GM18858 (cell line): ENCODE results near the gene MBD3L3.
"Not testable (repeated sequence)": the region's sequence is repeated elsewhere in the genome, so short reads cannot be mapped to it uniquely, and the experiment has no call there.

Experiments
- ATAC-seq: cut with Tn5 transposase; IDR thresholded peaks from one replicate; pipeline ENCODE4 v1.9.1; 2021; ENCODE audit not compliant: unreplicated experiment

The MBD3L3 gene

DNA sequence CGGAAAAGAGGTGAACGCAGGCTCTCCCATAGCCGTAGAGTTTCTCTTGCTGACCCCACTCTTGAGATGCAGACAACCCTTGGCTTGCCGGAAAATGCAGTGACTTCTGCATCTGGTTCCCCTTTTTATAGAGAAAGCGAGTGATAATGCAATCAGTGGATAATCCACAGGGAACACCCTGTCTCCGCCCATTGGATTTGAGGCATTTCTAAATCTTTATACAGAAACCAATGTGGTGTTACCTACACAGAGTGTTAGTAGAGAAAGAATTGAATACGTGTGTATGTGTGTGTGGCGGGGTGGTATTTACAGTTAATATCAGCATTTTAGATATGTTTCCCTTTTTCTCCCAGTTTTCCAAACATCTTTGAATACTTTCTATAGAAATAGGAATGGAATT, at the start of gene MBD3L3:
TSS of gene MBD3L3 (minus strand) at position 101 of the 400 bp plus-strand sequence. CDS start at position 30, 71 bp downstream.
- not testable (repeated sequence) for ATAC-seq

DNA sequence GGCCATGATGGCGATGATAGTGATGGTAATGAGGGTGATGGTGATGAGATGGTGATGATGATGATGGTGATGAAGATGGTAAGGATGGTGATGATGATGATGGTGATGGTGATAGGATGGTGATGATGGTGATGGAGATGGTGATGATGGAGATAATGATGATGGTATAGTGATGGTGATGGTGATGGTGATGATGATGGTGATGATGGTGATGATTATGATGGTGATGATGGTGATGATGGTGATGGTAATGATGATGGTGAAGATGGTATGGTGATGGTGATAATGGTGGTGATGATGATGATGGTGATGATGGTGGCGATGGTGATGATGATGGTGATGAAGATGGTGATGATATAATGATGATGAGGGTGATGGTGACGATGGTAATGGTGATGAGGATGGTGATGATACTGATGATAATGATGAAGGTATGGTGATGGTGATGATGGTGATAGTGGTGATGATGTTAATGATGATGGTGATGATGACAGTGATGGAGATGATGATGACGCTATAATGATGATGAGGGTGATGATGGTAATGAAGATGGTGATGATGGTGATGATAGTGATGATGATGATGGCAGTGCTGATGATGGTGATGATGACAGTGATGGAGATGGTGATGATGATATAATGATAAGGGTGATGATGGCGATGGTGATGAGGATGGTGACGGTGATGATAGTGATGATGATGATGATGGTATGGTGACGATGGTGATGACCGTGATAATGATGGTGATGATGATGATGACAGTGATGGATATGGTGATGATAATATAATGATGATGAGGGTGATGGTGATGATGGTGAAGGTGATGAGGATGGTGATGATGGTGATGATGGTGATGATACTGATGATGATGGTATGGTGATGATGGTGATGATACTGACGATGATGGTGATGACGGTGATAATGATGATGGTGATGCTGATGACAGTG, 48.5 kb upstream of the MBD3L3 start:
- ATAC-seq = no peak

GRCh38 chr19:7104747-7105447, 46.4 kb upstream of the MBD3L3 start:
- ATAC-seq = no peak

DNA sequence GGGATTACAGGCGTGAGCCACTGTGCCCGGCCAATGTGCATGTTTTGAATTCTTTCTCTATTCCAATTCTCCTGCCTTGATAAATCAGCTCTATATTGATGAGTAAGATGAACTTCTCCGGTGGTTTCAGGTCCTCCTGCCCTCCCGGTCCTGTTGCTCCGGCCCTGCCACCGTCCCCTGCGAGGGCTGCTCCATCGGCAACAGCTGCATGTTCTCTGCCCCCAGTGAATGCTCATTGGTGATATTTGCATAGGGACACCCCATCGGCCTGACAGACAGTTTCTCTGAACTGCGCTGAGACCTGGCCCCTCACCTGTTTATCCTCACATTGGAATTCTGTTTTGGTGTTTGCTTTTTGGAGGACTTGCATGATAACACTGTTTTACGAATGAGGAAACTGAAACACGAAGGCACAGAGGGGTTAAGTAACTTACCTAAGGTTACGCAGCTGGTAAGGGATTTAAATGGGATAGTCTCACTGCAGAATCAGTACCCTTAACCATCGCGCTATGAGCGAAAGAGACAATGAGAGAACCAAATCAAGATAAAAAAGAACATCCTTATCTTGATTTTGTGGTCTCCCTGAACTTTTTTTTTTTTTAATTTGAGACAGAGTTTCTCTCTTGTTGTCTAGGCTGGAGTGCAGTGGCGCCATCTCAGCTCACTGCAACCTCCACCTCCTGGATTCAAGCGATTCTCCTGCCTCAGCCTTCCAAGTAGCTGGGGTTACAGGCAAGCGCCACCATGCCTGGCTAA, 43.2 kb upstream of the MBD3L3 start:
- no peak for ATAC-seq

DNA sequence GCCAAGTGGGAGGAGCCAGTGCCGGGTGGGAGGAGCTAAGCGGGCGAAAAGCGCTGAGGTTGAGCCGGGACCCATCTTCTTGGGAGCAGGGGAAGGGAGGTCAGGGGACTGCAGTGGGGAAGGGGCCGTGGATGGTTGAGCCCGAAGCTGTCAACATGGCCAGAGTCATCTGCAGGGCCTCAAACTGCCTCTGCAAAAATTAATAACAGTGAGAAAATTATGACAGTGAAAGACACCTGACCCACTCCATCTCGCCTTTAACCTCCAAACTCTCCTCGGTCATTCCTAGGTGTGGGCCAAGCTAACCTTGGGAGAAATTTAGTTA, 41.1 kb upstream of the MBD3L3 start:
- no peak for ATAC-seq

GRCh38 chr19:7098701-7099596, 40.5 kb upstream of the MBD3L3 start:
- ATAC-seq = peak; percentile 59

GRCh38 chr19:7098096-7098495, 39.6 kb upstream of the MBD3L3 start:
- ATAC-seq = no peak

DNA sequence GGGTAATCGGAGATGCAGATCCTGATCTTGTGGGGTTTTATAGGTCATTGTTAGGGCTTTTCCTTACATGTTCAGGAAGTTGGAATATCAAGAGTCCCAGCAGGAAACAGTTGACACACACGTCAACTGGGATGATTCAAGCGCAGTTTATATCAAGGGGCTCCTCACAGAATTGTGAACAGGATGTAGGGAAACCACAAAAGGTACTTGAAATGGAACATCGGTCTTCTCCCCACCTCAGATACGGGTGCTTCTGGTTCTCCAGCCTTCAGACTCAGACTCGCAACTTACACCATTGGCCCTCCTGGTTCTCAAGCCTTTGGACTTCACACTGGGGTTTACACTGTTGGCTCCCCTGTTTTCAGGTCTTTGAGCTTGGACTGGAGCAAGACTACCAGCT, 30.5 kb upstream of the MBD3L3 start:
- no peak for ATAC-seq

DNA sequence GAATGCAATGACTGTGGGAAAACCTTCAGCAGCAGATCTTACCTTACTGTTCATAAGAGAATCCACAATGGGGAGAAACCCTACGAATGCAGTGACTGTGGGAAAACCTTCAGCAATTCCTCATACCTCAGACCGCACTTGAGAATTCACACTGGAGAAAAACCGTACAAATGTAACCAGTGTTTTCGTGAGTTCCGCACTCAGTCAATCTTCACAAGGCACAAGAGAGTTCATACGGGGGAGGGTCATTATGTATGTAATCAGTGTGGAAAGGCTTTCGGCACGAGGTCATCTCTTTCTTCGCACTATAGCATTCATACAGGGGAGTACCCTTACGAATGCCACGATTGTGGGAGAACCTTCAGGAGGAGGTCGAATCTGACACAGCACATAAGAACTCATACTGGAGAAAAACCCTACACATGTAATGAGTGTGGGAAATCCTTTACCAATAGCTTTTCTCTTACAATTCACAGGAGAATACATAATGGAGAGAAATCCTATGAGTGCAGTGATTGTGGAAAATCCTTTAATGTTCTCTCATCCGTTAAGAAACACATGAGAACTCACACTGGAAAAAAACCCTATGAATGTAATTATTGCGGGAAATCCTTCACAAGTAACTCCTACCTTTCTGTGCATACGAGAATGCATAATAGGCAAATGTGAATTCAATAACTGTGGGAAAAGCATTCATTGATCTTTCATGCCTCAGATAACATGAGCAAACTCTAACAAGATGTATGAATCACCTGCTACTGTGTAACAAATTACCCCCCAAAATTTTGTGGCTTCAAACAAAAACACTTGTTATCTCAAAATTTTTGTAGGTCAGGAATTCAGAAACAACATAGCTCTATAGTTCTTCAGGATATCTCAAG, 24.8 kb upstream of the MBD3L3 start:
- ATAC-seq = no peak

GRCh38 chr19:7078008-7078407, 19.5 kb upstream of the MBD3L3 start:
- no peak for ATAC-seq

DNA sequence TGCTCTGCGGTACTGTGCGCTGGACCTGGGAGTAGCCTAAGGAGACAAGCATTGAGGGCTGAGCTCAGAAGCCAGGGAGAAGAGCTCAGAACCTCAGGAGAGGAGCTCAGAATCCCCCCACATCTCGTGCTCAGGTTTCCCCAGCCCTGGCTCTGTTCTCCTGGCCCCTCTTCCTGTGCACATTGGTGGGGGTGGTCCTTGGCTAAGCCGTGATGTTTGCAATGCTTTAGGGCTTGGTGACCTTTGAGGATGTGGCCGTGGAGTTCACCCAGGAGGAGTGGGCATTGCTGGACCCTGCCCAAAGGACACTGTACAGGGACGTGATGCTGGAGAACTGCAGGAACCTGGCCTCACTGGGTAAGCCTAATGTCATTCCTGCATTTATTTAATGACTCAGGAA, 17.7 kb upstream of the MBD3L3 start:
- ATAC-seq = no peak

GRCh38 chr19:7074705-7075282, 16.3 kb upstream of the MBD3L3 start:
- ATAC-seq = no peak

GRCh38 chr19:7072541-7072940, 14.1 kb upstream of the MBD3L3 start:
- no peak for ATAC-seq

DNA sequence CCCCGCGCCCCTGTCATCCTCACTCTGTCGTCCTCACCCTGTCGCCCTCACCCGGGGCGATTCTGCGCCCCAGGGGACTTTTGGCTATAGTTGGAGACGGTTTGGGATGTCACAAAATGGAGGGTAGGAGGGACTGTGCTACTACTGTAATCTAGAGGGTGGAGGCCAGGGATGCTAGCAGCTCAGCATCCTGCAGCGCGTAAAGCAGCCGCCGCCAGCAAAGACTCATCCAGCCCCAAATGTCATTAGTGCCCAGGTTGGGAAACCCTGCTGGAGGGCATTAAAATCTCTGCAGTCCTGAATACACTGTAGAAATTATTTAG, 11.4 kb upstream of the MBD3L3 start:
- ATAC-seq = no peak

- peak; percentile 76 for ATAC-seq
Observed at GRCh38 chr19:7069042-7069903, 10.8 kb upstream of the MBD3L3 start, which contains the start of gene ZNF557. TSS of gene ZNF557 (plus strand) at chr19:7069703. CDS start at chr19:7075075, 5,372 bp downstream.

DNA sequence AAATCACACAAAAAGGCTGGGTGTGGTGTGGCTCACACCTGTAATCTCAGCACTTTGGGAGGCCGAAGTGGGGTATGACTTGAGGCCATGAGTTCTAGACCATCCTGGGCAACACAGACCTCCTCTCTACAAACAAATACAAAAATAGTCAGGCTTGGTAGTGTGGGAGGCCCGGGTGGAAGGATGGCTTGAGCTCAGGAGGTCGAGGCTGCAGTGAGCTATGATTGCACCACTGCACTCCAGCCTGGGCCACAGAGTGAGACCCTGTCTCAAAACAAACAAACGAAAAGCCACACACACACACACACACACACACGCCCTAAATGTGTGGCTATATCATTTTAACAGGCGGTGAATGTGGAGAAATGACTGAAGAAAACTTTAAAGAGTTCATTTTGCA, 10.1 kb upstream of the MBD3L3 start:
- ATAC-seq = no peak

DNA sequence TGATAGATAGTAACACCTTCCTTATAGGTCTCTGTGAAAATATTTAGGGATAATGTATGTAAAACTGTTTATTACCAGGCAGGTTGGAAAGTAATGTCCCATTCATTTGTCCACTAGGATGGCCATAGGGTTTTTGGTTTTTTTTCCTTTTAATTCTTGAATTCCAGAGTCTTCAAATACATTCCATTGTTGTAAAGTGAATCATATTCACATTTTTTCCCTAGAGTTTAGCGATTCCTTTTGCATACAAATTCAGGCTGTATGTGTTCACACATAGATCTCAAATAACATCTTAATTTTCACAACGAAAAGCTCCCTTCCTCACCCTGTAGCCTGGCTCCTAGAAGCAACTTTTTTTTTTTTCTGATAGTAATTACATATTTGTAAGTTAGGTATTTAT, 9.2 kb upstream of the MBD3L3 start:
- ATAC-seq = no peak

- not testable (repeated sequence) for ATAC-seq
Observed at GRCh38 chr19:7067122-7067521, 8.6 kb upstream of the MBD3L3 start.
